PFSK-1 (cell line): ENCODE data around the gene PRR36.

Experiments
- FOXP2 ChIP-seq: optimal IDR thresholded peaks from 2 replicates; pipeline ENCODE3; 2011; ENCODE audit warnings: borderline replicate concordance, control low read depth, inconsistent platforms; ENCODE audit not compliant: insufficient read depth; ENCODE audit errors: extremely low read length, extremely low read depth
- POLR2AphosphoS5 ChIP-seq: IDR thresholded peaks from 2 replicates; pipeline ENCODE4 v1.6.1; 2012; ENCODE audit warnings: low read depth, mild to moderate bottlenecking, control low read depth, low read length, moderate library complexity
- REST ChIP-seq, 2 experiments: IDR thresholded peaks; 2 replicates each; pipeline versions ENCODE4 v1.6.1 to v1.8.0; 2011 to 2012; ENCODE audit warnings: low read depth in 2 of 2, low read length in 2 of 2, control low read depth in 1 of 2, inconsistent platforms in 1 of 2, mild to moderate bottlenecking in 1 of 2, moderate library complexity in 1 of 2; ENCODE audit not compliant: insufficient read depth in 1 of 2
- SIN3A ChIP-seq: IDR thresholded peaks from 2 replicates; pipeline ENCODE4 v1.6.1; 2012; ENCODE audit warnings: mild to moderate bottlenecking, low read length, moderate library complexity, borderline replicate concordance; ENCODE audit not compliant: insufficient read depth
- TAF1 ChIP-seq: IDR thresholded peaks from 2 replicates; pipeline ENCODE4 v1.6.1; 2012; ENCODE audit warnings: low read length, control low read depth, borderline replicate concordance; ENCODE audit not compliant: insufficient read depth

Gene PRR36

DNA sequence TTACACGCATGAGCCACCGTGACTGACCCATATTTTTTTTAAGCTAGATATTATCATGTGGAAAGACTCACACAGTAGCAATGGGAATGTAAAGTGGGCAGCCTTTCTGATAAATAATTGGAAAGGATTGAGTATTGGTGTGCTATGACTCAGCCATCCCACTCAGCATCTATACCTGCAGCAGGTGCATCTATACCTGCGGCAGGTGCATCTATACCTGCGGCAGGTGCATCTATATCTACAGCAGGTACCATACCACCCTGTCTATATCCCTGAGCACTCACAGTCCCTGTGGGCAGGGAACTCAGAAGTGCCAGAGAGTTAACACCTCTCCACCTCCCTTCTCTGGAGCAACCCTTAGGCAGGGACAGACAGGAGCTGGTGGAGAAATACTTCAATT lies 8.9 kb upstream of the PRR36 start:
- TF ChIP-seq SIN3A (no peak), TAF1 (no peak), FOXP2 (no peak), POLR2AphosphoS5 (no peak), REST (IDR thresholded peaks at IDR 0.05; ENCODE audit: insufficient read depth in 1 of 2, low read depth in 2 of 2, low read length in 2 of 2) (no peak)

GRCh38 chr19:7881910-7882309 lies 7.7 kb upstream of the PRR36 start:
- TF ChIP-seq POLR2AphosphoS5 = no peak
- no peak for TF ChIP-seq SIN3A
- TF ChIP-seq FOXP2 = no peak
- TF ChIP-seq TAF1 = no peak
- no peak for TF ChIP-seq REST (IDR thresholded peaks at IDR 0.05; ENCODE audit: insufficient read depth in 1 of 2, low read depth in 2 of 2, low read length in 2 of 2)

GRCh38 chr19:7879836-7880235 lies 5.6 kb upstream of the PRR36 start:
- TF ChIP-seq POLR2AphosphoS5 = no peak
- no peak for TF ChIP-seq FOXP2
- no peak for TF ChIP-seq REST (IDR thresholded peaks at IDR 0.05; ENCODE audit: insufficient read depth in 1 of 2, low read depth in 2 of 2, low read length in 2 of 2)
- no peak for TF ChIP-seq SIN3A
- no peak for TF ChIP-seq TAF1

- TF ChIP-seq FOXP2 (no peak), POLR2AphosphoS5 (no peak), TAF1 (no peak), SIN3A (no peak)
Measured at GRCh38 chr19:7879111-7879807, 5.1 kb upstream of the PRR36 start.

DNA sequence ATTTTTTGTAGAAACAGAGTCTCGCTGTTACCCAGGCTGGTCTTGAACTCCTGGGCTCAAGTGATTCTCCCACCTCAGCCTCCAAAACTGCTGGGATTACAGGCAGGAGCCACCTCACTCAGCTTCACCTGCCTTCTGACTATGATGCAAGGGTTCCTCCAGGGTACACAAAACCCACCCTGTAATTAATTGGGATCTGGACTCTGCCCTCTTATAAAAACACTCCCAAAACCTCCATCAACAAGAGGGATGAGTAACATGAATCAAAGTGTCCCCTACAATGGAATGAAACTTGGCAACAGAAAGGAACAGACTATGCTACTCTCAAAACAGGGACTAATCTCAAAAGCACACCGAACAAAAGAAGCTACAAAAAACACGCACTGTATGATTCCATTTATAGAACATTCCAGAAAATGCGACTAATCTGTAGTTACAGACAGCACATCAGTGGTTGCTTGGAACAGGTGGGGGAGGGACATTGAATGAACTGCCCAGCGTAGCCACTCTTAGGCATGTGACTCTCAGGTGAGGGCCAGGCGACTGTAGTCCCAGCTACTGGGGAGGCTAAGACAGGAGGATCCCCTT lies 3.2 kb upstream of the PRR36 start:
- TF ChIP-seq REST (IDR thresholded peaks at IDR 0.05; ENCODE audit: insufficient read depth in 1 of 2, low read depth in 2 of 2, low read length in 2 of 2) = no peak
